Lower lobe of right lung (tissue), 2 donors: ENCODE data around the gene MMEL1. TPM values are rescaled to one million over a fixed set of nuclear protein-coding genes. Genes with fewer than 3 reads are reported as not detected.

Source experiments
- ATAC-seq, 2 donors: fragments of 200-7000 bp; cut with Tn5 transposase; one replicate each; pipeline ENCODE4 v1.9.1; 2020 to 2022; ENCODE audit warnings: mild to moderate bottlenecking in 2 of 2, moderate library complexity in 2 of 2
- DNase-seq: peaks from one replicate; pipeline ENCODE4 v3.0.0-alpha.2; 2020
- H3K27ac ChIP-seq: fragments of 200-600 bp; one replicate; pipeline ENCODE4 v1.8.0; 2022
- H3K27me3 ChIP-seq: fragments of 200-600 bp; one replicate; pipeline ENCODE4 v1.8.0; 2022; ENCODE audit warnings: low read depth
- H3K36me3 ChIP-seq: fragments of 200-600 bp; one replicate; pipeline ENCODE4 v1.8.0; 2022; ENCODE audit warnings: mild to moderate bottlenecking
- H3K4me1 ChIP-seq: fragments of 200-600 bp; one replicate; pipeline ENCODE4 v1.8.0; 2022
- H3K4me3 ChIP-seq: fragments of 200-600 bp; one replicate; pipeline ENCODE4 v1.8.0; 2022; ENCODE audit warnings: mild to moderate bottlenecking
- H3K9me3 ChIP-seq: fragments of 200-600 bp; one replicate; pipeline ENCODE4 v1.8.0; 2022
- CTCF ChIP-seq: fragments of 200-600 bp; IDR thresholded peaks from one replicate; pipeline ENCODE4 v1.8.0; 2022; ENCODE audit warnings: antibody characterized with exemption, mild to moderate bottlenecking
- intact Hi-C: fragments of 100-400 bp; cut with DNase I; formaldehyde crosslinking; loops from one replicate; pipeline ENCODE4 v1.11.0; 2022
- total RNA-seq: library from RNA; stranded (reverse); fragmentation: NEBNext Ultra II Directional; extraction: Animal tissue kit (Norgen Biotek cat#: 25700); gene quantifications from one replicate; pipeline ENCODE4 v1.2.1, GENCODE V29; 2021
- donor health status: DM: no; HTN: yes; CAD: no; lungs with severe emphysema.

The MMEL1 gene
- total RNA-seq, 1 donor from 2014 or later, result 7.6 TPM

- no peaks in the 10 kb centered on the region for H3K36me3 ChIP-seq
- no peak for TF ChIP-seq CTCF
- intact Hi-C loops, result no loop called here
- H3K4me1 ChIP-seq, result no peaks in the 10 kb centered on the region
- no peak for DNase-seq
- H3K27me3 ChIP-seq, result peaks cover 72% of the 10 kb centered on the region
- ATAC-seq, result no peak
- no peak overlapping the region for H3K27ac ChIP-seq
- no peaks in the 10 kb centered on the region for H3K9me3 ChIP-seq
- no peak overlapping the region for H3K4me3 ChIP-seq
Observed at GRCh38 chr1:2631136-2632050, 1.4 kb downstream of the MMEL1 start.

- Histone ChIP-seq H3K9me3 (no peaks in the 10 kb centered on the region), H3K27ac (no peak overlapping the region), H3K36me3 (no peaks in the 10 kb centered on the region), H3K4me3 (no peak overlapping the region), H3K4me1 (no peaks in the 10 kb centered on the region), H3K27me3 (peaks cover 76% of the 10 kb centered on the region)
- DNase-seq (no peak), ATAC-seq (no peak)
- intact Hi-C loops, result no loop called here
- no peak for TF ChIP-seq CTCF
Observed at GRCh38 chr1:2630498-2631135, 2.2 kb downstream of the MMEL1 start.

GRCh38 chr1:2629627-2630497, 3.0 kb downstream of the MMEL1 start:
- intact Hi-C loops, result no loop called here
- DNase-seq (no peak), ATAC-seq (no peak)
- Histone ChIP-seq H3K4me3 (no peak overlapping the region), H3K36me3 (no peaks in the 10 kb centered on the region), H3K27me3 (peaks cover 70% of the 10 kb centered on the region), H3K27ac (no peak overlapping the region), H3K4me1 (no peaks in the 10 kb centered on the region), H3K9me3 (no peaks in the 10 kb centered on the region)
- TF ChIP-seq CTCF, result no peak

- no peak for TF ChIP-seq CTCF
- no peak overlapping the region for H3K27ac ChIP-seq
- no peaks in the 10 kb centered on the region for H3K4me1 ChIP-seq
- peak; percentile 33 for DNase-seq
- no peak overlapping the region for H3K4me3 ChIP-seq
- ATAC-seq, result no peak
- no peaks in the 10 kb centered on the region for H3K36me3 ChIP-seq
- intact Hi-C loops, result no loop called here
- no peaks in the 10 kb centered on the region for H3K9me3 ChIP-seq
- peaks cover 70% of the 10 kb centered on the region for H3K27me3 ChIP-seq
Observed at GRCh38 chr1:2628933-2629626, 3.7 kb downstream of the MMEL1 start.
